GM06990 (cell line): ENCODE results near the gene CDK5.

Source experiments
- DNase-seq: peaks from one replicate; pipeline ENCODE4 v3.0.0-alpha.2; 2011; ENCODE audit not compliant: insufficient read length; ENCODE audit errors: extremely low read depth
- H3K27me3 ChIP-seq: replicated peaks from 2 replicates; pipeline ENCODE4 v1.6.0; 2011; ENCODE audit warnings: low read length; ENCODE audit not compliant: control insufficient read depth, insufficient read depth
- H3K36me3 ChIP-seq: 2 replicates; pipeline ENCODE4 v1.5.1; 2011; ENCODE audit warnings: low read length; ENCODE audit not compliant: control insufficient read depth, insufficient read depth
- H3K4me3 ChIP-seq: replicated peaks from 2 replicates; pipeline ENCODE4 v1.5.1; 2011; ENCODE audit warnings: low read depth, mild to moderate bottlenecking, control low read depth, low read length
- TF ChIP-seq, protein P1 (sequence below): IDR thresholded peaks from 2 replicates; pipeline ENCODE4 v1.5.1; 2011; ENCODE audit warnings: low read length, control low read depth, mild to moderate bottlenecking, inconsistent platforms; ENCODE audit not compliant: insufficient read depth, poor library complexity, severe bottlenecking

CDK5 gene

GRCh38 chr7:151039850-151040548 lies 17.7 kb downstream of the CDK5 start:
- no peaks in the 10 kb centered on the region for H3K27me3 ChIP-seq
- H3K4me3 ChIP-seq = no peak overlapping the region
- peaks cover 13% of the 10 kb centered on the region for H3K36me3 ChIP-seq
- TF ChIP-seq, protein P1, sequence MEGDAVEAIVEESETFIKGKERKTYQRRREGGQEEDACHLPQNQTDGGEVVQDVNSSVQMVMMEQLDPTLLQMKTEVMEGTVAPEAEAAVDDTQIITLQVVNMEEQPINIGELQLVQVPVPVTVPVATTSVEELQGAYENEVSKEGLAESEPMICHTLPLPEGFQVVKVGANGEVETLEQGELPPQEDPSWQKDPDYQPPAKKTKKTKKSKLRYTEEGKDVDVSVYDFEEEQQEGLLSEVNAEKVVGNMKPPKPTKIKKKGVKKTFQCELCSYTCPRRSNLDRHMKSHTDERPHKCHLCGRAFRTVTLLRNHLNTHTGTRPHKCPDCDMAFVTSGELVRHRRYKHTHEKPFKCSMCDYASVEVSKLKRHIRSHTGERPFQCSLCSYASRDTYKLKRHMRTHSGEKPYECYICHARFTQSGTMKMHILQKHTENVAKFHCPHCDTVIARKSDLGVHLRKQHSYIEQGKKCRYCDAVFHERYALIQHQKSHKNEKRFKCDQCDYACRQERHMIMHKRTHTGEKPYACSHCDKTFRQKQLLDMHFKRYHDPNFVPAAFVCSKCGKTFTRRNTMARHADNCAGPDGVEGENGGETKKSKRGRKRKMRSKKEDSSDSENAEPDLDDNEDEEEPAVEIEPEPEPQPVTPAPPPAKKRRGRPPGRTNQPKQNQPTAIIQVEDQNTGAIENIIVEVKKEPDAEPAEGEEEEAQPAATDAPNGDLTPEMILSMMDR = no peak
- DNase-seq = no peak

DNA sequence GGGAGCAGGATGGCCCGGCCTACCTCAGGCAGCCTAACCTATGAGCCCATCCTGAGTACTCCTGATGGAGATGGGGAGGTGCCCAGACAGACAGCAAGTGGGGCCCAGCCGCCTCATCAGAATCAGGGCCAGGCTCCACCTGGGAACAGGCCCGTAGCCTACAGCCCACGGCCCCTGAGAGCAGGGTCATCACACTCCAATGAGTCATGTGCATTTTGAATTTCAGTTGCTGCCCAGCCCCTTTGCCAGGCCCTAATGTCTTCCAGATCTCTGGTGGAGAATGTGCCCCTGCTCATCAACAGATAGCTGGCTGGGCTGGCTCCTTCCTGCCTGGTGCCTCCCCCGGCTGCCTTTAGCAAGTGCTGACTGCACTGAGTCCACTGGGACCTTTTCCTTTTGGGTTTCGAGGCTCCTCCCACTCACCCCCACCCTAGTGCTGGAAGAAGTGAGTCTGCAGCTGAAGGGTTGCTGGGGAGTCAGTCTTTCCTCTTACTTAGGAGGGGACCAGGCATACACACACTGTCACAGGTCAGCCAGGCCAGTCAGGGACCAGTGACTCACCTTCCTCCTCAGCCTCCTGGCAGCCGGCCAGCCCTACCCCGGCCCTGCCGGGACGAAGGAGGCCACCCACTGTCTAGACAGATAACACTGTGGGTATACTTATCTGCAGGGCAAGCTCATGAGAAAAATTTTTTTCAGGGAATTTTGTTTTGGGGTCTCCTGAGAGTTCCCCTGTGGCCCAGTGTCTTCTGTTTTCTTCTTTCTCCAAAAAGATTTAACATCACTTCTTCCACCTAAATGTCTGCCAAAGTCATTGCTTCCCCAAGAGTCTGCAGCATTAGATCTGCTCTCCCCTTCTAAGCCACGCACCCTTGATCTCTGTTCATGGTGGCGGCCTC lies 18.5 kb downstream of the CDK5 start:
- DNase-seq = no peak
- Histone ChIP-seq H3K4me3 (no peak overlapping the region), H3K36me3 (peaks cover 17% of the 10 kb centered on the region), H3K27me3 (no peaks in the 10 kb centered on the region)
- TF ChIP-seq, protein P1 = no peak

DNA sequence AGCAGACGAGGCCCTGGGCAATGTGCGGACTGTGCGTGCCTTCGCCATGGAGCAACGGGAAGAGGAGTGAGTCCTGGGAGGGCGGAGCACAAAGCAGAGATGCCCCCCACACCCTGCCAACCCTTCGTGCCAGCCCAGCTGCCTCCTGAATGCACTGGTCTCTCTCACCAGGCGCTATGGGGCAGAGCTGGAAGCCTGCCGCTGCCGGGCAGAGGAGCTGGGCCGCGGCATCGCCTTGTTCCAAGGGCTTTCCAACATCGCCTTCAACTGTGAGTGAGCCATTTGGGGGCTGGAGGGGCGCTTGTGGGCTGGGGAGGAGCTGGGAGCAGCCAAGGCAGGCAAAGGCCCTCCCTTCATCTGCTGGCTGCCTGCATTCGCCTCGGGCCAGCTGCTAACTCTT lies 21.8 kb downstream of the CDK5 start:
- H3K4me3 ChIP-seq = no peak overlapping the region
- DNase-seq = no peak
- TF ChIP-seq, protein P1 = no peak
- H3K36me3 ChIP-seq = peaks cover 18% of the 10 kb centered on the region
- no peaks in the 10 kb centered on the region for H3K27me3 ChIP-seq

DNA sequence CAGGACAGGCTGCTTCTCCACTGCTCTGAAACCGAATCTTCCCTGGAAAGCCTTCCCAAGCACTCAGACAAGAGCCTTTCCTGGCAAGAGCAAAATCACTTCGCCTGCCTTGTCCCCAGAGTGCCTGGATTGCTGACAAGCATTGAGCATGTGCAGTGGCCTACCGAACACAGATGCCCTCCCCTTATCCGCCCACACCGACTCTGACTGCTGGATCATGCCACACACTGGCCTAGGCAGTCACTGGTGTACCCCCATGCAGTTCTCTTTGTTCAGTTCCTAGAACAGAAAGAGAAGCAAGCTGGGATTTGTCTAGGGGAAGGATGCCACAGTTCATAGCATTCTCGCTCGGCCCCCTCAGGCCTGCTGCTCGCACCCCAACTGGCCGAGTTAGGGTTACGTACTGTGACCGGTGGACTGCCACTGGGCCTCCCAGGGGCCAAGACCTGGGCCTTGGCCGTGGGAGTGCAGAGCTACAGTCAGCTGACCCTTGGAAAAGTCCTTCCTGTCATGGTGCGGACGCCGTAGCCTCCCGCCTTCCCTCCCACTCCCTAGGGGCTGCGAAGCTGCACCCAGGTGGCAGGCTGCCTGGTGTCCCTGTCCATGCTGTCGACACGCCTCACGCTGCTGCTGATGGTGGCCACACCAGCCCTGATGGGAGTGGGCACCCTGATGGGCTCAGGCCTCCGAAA lies 22.5 kb downstream of the CDK5 start:
- TF ChIP-seq, protein P1 = no peak
- DNase-seq = no peak
- H3K4me3 ChIP-seq = no peak overlapping the region
- peaks cover 18% of the 10 kb centered on the region for H3K36me3 ChIP-seq
- H3K27me3 ChIP-seq = no peaks in the 10 kb centered on the region

- no peak overlapping the region for H3K4me3 ChIP-seq
- H3K36me3 ChIP-seq = peaks cover 18% of the 10 kb centered on the region
- TF ChIP-seq, protein P1 = no peak
- no peaks in the 10 kb centered on the region for H3K27me3 ChIP-seq
- no peak for DNase-seq
Measured at GRCh38 chr7:151034312-151035025, 23.2 kb downstream of the CDK5 start.
